Measurements from ENCODE around the gene DNAJB8.

The DNAJB8 gene

GRCh38 chr3:128425142-128425845 lies 41.4 kb downstream of the DNAJB8 start:
- no peak for DNase-seq (ENCODE audit: low spot score)

DNA sequence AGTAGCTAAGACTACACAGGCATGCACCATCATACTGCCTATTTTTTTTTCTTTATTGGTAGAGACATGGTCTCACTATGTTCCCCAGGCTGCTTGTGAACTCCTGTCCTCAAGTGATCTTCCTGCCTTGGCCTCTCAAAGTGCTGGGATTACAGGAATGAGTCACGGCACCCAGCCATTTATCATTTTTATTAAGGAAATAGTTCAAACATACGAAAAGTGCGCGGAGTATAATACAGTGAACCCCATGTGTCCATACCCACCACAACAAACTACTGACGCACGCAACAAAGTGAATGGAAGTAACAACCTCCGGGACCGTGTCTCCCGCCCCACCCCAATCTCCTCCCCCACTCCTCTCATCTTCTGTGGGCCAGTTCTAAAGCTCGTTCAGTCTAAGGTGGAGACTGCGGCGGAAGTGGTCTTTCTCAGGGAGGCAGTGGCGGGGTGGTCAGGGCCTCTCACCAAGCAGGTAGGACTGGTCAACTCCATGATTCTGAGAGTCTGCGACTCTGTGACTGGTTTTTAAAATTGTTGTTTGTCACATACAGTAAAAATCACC lies 42.1 kb downstream of the DNAJB8 start:
- DNase-seq (ENCODE audit: low spot score) = no peak

DNA sequence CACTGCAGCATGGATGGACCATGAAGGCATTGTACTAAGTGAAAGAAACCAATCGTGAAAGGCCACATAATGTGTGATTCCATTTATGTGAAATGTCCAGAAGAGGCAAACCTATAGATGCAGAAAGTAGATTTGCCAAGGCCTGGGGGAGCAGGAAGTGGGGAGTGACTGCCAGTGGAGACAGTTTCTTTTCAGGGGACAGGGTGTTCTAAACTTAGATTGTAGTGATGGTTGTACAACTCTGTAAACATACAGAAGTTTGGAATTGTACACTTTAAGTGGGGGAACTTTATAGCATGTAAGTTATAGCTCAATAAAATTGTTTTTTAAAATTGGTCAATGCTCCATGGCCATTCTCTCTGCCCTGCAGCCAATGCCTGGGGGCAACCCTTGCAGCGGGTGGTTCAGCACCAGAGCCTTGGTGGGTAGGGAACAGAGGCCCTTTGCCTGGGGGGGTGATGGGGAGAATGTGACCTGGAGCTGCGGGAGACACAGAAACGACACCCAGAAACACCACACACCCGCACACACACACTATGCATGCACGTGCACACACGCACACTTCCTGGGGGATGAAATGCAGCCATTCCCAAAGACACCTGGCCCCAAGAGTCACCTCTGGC lies 43.1 kb downstream of the DNAJB8 start:
- no peak for DNase-seq (ENCODE audit: low spot score)

DNA sequence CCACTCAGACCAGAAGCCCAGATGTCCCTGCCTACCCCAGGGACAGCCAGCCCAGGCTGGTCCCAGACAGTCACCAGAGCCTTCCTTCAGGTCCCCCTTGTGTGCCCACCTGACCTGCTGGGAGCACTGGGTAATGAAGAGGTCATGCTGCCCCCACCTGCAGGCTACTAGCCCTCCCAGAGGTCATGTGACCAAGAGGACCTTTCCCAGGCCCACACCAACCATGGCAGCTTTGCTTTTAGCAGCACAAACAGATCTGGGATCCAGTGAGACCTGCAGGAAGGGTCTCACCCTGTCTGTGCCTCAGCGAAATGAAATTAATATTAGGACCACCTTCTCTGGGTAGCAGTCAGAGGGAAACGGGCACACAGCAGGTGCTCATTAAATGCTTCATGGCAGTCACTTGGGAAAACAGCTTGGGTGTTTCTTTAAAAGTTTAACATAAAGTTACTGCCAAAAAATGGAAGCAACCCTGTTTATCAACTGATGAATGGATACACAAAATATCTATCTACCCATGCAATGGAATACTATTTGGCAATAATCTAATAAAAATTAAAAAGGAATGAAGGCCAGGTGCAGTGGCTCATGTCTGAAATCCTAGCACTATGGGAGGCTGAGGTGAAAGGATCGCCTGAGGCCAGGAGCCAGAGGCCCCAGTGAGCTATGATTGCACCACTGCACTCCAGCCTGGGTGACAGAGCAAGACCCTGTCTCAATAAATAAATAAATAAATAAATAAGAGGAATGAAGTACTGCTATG lies 43.7 kb downstream of the DNAJB8 start:
- no peak for DNase-seq (ENCODE audit: low spot score)

GRCh38 chr3:128421966-128422365 lies 44.7 kb downstream of the DNAJB8 start:
- no peak for DNase-seq (ENCODE audit: low spot score)

- DNase-seq (ENCODE audit: low spot score) = no peak
Measured at GRCh38 chr3:128421439-128421836, 45.3 kb downstream of the DNAJB8 start.

- DNase-seq (ENCODE audit: low spot score) = no peak
Measured at GRCh38 chr3:128420720-128421438, 45.8 kb downstream of the DNAJB8 start.

- no peak for DNase-seq (ENCODE audit: low spot score)
Measured at GRCh38 chr3:128420289-128420688, 46.4 kb downstream of the DNAJB8 start.

- no peak for DNase-seq (ENCODE audit: low spot score)
Measured at GRCh38 chr3:128419311-128419710, 47.4 kb downstream of the DNAJB8 start.

DNA sequence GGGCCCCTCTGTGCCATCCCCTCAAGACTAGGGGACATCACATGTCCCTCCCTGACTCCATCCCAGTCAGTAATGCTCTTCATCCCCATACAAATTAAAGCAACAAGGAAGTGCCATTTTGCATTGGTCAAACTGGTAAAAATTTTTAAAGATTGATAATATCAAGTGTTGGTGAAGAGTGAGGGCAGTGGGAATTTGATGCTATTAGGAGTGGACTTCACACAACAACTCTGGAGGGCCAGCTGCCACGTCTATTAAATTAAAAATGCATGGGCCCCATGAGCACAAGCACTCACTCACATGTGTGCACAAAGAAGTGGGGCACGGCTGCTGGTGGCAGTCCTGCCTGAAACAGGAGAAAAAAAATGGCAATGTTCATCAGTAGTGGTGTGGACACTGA lies 47.8 kb downstream of the DNAJB8 start:
- no peak for DNase-seq (ENCODE audit: low spot score)

- no peak for DNase-seq (ENCODE audit: low spot score)
Measured at GRCh38 chr3:128416578-128417211, 50.0 kb downstream of the DNAJB8 start.

DNA sequence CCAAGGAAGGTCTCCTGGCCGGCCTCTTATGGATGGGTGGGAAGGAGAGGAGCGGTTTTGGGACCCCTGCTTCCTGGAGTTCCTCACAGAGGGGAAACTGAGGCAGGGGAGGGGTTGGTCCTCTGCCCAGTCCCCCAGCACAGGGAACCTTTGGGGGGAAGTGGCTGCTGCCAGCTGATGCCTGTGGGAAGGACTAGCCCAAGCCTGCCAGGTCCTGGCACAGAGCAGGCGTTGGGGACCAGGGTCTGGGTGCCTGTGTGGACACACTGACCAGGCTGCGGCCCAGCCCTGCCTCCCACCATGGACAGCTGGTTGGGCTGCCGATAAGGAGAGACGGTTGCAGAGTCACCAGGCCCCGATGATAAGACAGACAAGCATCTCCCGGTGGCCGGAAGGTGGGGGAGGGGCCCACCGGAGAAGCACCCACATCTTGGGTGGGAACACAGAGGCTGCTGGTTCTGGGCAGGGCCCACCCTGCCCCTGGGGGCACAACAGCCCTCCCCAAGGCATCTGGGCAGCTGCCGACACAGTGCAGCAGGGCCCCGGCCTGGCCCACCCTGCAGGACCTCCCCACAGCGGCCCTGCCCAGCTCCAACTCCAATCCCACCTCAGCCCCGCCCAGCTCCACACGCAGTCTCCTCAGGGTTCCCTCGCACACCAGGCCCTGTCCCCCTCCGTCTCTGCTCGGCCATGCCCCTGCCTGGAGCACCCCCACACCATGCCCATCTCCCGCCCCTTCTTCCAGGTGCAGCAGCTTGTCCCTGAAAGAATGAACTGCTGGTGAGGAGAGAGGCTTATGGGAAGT lies 50.7 kb downstream of the DNAJB8 start:
- no peak for DNase-seq (ENCODE audit: low spot score)

DNA sequence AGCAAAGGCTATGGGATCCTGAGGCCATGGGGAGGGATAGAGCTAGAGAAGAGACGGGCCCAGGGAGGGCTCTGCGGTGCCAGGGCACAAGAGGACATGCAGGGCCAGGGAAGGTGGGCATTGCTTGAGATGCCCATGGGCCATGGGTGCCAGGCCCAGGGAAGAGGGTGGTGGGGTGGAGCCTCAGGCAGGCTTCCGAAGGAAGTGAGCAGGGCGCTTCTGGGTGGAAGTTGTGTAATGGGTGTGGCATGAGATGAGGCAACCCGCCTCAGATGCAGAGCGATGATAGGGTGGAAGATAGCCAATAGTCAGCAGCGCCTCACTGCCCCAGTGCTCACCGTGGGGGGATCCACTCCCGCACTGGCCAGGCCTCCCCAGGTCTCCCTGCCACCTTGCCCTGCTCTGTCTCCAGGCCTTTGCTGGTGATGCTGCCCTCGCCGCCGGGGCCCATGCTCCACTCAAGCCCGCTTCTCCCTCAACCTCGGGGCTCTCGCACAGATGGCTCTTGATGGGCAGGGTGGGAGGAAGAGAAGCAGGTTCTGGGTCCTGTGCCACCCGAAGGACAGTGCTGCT lies 51.4 kb downstream of the DNAJB8 start:
- DNase-seq (ENCODE audit: low spot score) = no peak

- DNase-seq (ENCODE audit: low spot score) = no peak
Measured at GRCh38 chr3:128413413-128414205, 53.1 kb downstream of the DNAJB8 start.

- DNase-seq (ENCODE audit: low spot score) = no peak
Measured at GRCh38 chr3:128413003-128413370, 53.7 kb downstream of the DNAJB8 start.

Data from activated CD4-positive, alpha-beta T cell treated with anti-CD3 and anti-CD28 coated beads, Interleukin-2, Interleukin-4, amounts not matched to agents 100 ng/mL and 50 ng/mL, durations not matched to agents 16 hours and 8 hours (primary cell).